Progenitor cell of endocrine pancreas (in vitro differentiated cells): ENCODE results near the gene FBXO36. TPM values are rescaled to one million over a fixed set of nuclear protein-coding genes. Genes with fewer than 3 reads are reported as not detected.

ENCODE experiments used
- DNase-seq: peaks from one replicate; pipeline ENCODE4 v3.0.0; 2021; ENCODE audit warnings: low spot score; ENCODE audit not compliant: unreplicated experiment
- H3K27ac Mint-ChIP-seq: 2 replicates; pipeline ENCODE4 v1.8.0; 2021; ENCODE audit warnings: mild to moderate bottlenecking, moderate library complexity, mixed read lengths
- H3K27me3 Mint-ChIP-seq: 2 replicates; pipeline ENCODE4 v1.8.0; 2021; ENCODE audit warnings: mixed read lengths
- H3K36me3 Mint-ChIP-seq: 2 replicates; pipeline ENCODE4 v1.8.0; 2022; ENCODE audit warnings: mixed read lengths; ENCODE audit not compliant: insufficient read depth
- H3K4me1 Mint-ChIP-seq: 2 replicates; pipeline ENCODE4 v1.8.0; 2021; ENCODE audit warnings: low read depth, mixed read lengths
- H3K4me3 Mint-ChIP-seq: 2 replicates; pipeline ENCODE4 v1.8.0; 2021; ENCODE audit warnings: low read depth, mild to moderate bottlenecking, moderate library complexity, mixed read lengths
- H3K9me3 Mint-ChIP-seq: 2 replicates; pipeline ENCODE4 v1.8.0; 2021; ENCODE audit warnings: low read depth, mixed read lengths
- CTCF ChIP-seq: fragments of 200-600 bp; sonication (generic); IDR thresholded peaks from one replicate; pipeline ENCODE4 v1.5.0; 2021; ENCODE audit warnings: antibody characterized with exemption, mild to moderate bottlenecking; ENCODE audit not compliant: unreplicated experiment
- total RNA-seq: library from RNA; stranded (reverse); gene quantifications from 2 replicates; pipeline ENCODE4 v1.2.1, GENCODE V29; 2021

FBXO36 gene
- total RNA-seq, 1 donor from 2014 or later = 4.0 TPM

- Mint-ChIP-seq H3K9me3 (no peaks in the 10 kb centered on the region), H3K27ac (no peak overlapping the region), H3K4me3 (no peak overlapping the region), H3K36me3 (peaks cover 2% of the 10 kb centered on the region), H3K27me3 (no peaks in the 10 kb centered on the region), H3K4me1 (no peaks in the 10 kb centered on the region)
- no peak for TF ChIP-seq CTCF
- DNase-seq = no peak
These were observed 48.1 kb downstream of the FBXO36 start for GRCh38 chr2:229970406-229970805.

GRCh38 chr2:229971298-229971790 lies 49.0 kb downstream of the FBXO36 start:
- no peak for DNase-seq
- Mint-ChIP-seq H3K36me3 (no peaks in the 10 kb centered on the region), H3K4me1 (no peaks in the 10 kb centered on the region), H3K4me3 (no peak overlapping the region), H3K27ac (no peak overlapping the region), H3K9me3 (no peaks in the 10 kb centered on the region), H3K27me3 (no peaks in the 10 kb centered on the region)
- no peak for TF ChIP-seq CTCF

- Mint-ChIP-seq H3K36me3 (peaks cover 1% of the 10 kb centered on the region), H3K27me3 (no peaks in the 10 kb centered on the region), H3K9me3 (no peaks in the 10 kb centered on the region), H3K4me1 (no peaks in the 10 kb centered on the region), H3K27ac (peak overlapping the region; percentile 25), H3K4me3 (no peak overlapping the region)
- DNase-seq = no peak
- no peak for TF ChIP-seq CTCF
These were observed 52.0 kb downstream of the FBXO36 start for GRCh38 chr2:229974266-229974665.

- no peak for DNase-seq
- Mint-ChIP-seq H3K9me3 (no peaks in the 10 kb centered on the region), H3K27me3 (no peaks in the 10 kb centered on the region), H3K27ac (peak overlapping the region; percentile 60), H3K36me3 (peaks cover 3% of the 10 kb centered on the region), H3K4me3 (no peak overlapping the region), H3K4me1 (peaks cover 10% of the 10 kb centered on the region)
- no peak for TF ChIP-seq CTCF
These were observed 58.3 kb downstream of the FBXO36 start for GRCh38 chr2:229980431-229981184.

GRCh38 chr2:229993236-229993635 lies 70.9 kb downstream of the FBXO36 start:
- H3K36me3 Mint-ChIP-seq = peaks cover 6% of the 10 kb centered on the region
- TF ChIP-seq CTCF = no peak

More at GRCh38 chr2:229993236-229993635, 70.9 kb downstream of the FBXO36 start:
- Mint-ChIP-seq H3K9me3 (no peaks in the 10 kb centered on the region), H3K4me1 (no peaks in the 10 kb centered on the region), H3K27ac (no peak overlapping the region), H3K4me3 (no peak overlapping the region), H3K27me3 (no peaks in the 10 kb centered on the region)
- no peak for DNase-seq
